Vagina (tissue), 2 donors: Measurements from ENCODE around the gene RGS19. TPM values are rescaled to one million over a fixed set of nuclear protein-coding genes. Genes with fewer than 3 reads are reported as not detected.

Source experiments
- DNase-seq, 2 donors: peaks; one replicate each; pipeline ENCODE4 v3.0.0-alpha.2; 2017; ENCODE audit errors: extremely low spot score in 2 of 2
- H3K27ac ChIP-seq: fragments of 200-600 bp; sonication (generic); one replicate; pipeline ENCODE4 v1.5.1; 2019
- H3K27me3 ChIP-seq: fragments of 200-600 bp; sonication (generic); one replicate; pipeline ENCODE4 v1.5.1; 2019
- H3K36me3 ChIP-seq, 2 donors: fragments of 200-600 bp; sonication (generic); one replicate each; pipeline ENCODE4 v1.5.1; 2017 to 2019
- H3K4me1 ChIP-seq: fragments of 200-600 bp; sonication (generic); one replicate; pipeline ENCODE4 v1.5.1; 2019
- H3K4me3 ChIP-seq, 2 donors: fragments of 200-600 bp; sonication (generic); 1 replicate in 1 of 2; 2 replicates in 1 of 2; pipeline ENCODE4 v1.5.1; 2016 to 2019
- H3K9me3 ChIP-seq: fragments of 200-600 bp; sonication (generic); one replicate; pipeline ENCODE4 v1.5.1; 2019
- CTCF ChIP-seq, 3 experiments: fragments of 450-650 bp in 2 of 3; fragments of 200-600 bp in 1 of 3; sonication (generic) in 1 of 3; IDR thresholded peaks; one replicate each; pipeline ENCODE4 v1.5.1; 2017 to 2019; ENCODE audit warnings: antibody characterized with exemption in 3 of 3, mild to moderate bottlenecking in 2 of 3, moderate library complexity in 2 of 3
- POLR2A ChIP-seq, 2 donors: fragments of 450-650 bp; IDR thresholded peaks; one replicate each; pipeline ENCODE4 v1.6.1; 2017; ENCODE audit warnings: antibody characterized with exemption in 2 of 2, mild to moderate bottlenecking in 2 of 2, moderate library complexity in 2 of 2
- POLR2AphosphoS5 ChIP-seq, 2 donors: sonication (generic); formaldehyde crosslinking; IDR thresholded peaks; one replicate each; pipeline ENCODE4 v1.9.0; 2017; ENCODE audit warnings: antibody characterized with exemption in 2 of 2, mild to moderate bottlenecking in 2 of 2, low read depth in 1 of 2; ENCODE audit not compliant: insufficient read depth in 1 of 2
- intact Hi-C: fragments of 100-400 bp; cut with DNase I; formaldehyde crosslinking; loops from one replicate; pipeline ENCODE4 v1.15.1; 2023
- total RNA-seq: library from RNA; depleted of rRNA; stranded (reverse); fragments of >200 nt; gene quantifications from one replicate; pipeline ENCODE4 v1.2.3, GENCODE V29; 2016

RGS19 gene
- total RNA-seq, 1 donor from 2014 or later = 20.6 TPM

- H3K27ac ChIP-seq = no peak overlapping the region
- TF ChIP-seq CTCF (IDR thresholded peaks at IDR 0.05) (peak; percentile 12 to 61 (median 51)), POLR2A (IDR thresholded peaks at IDR 0.05) (no peak)
- H3K4me1 ChIP-seq = peaks cover 27% of the 10 kb centered on the region
Observed at GRCh38 chr20:64083378-64083803, 4.1 kb upstream of the RGS19 start.

GRCh38 chr20:64082820-64083377, 3.6 kb upstream of the RGS19 start:
- intact Hi-C loops = no loop called here
- H3K27me3 ChIP-seq = no peaks in the 10 kb centered on the region
- no peaks in the 10 kb centered on the region for H3K9me3 ChIP-seq
- H3K27ac ChIP-seq = no peak overlapping the region
- peaks cover 32% of the 10 kb centered on the region for H3K4me1 ChIP-seq
- TF ChIP-seq POLR2AphosphoS5 (IDR thresholded peaks at IDR 0.05; ENCODE audit: insufficient read depth in 1 of 2, low read depth in 1 of 2) = no peak
- TF ChIP-seq POLR2A (IDR thresholded peaks at IDR 0.05) = no peak
- no peak for TF ChIP-seq CTCF (IDR thresholded peaks at IDR 0.05)
- DNase-seq = no peak
- H3K36me3 ChIP-seq = no peaks in the 10 kb centered on the region
- H3K4me3 ChIP-seq = peak overlapping the region; percentile 36 to 62

More at GRCh38 chr20:64083378-64083803, 4.1 kb upstream of the RGS19 start:
- Histone ChIP-seq H3K9me3 (no peaks in the 10 kb centered on the region), H3K36me3 (no peaks in the 10 kb centered on the region), H3K27me3 (no peaks in the 10 kb centered on the region), H3K4me3 (peak overlapping the region; percentile 36 to 62)
- no peak for DNase-seq
- intact Hi-C loops = no loop called here

- TF ChIP-seq POLR2AphosphoS5 (IDR thresholded peaks at IDR 0.05; ENCODE audit: insufficient read depth in 1 of 2, low read depth in 1 of 2) (no peak), POLR2A (IDR thresholded peaks at IDR 0.05) (no peak), CTCF (IDR thresholded peaks at IDR 0.05) (no peak)
- H3K9me3 ChIP-seq = no peaks in the 10 kb centered on the region
- no peak for DNase-seq
- intact Hi-C loops = no loop called here
- no peaks in the 10 kb centered on the region for H3K27me3 ChIP-seq
- H3K4me3 ChIP-seq = no peak overlapping the region
- H3K27ac ChIP-seq = no peak overlapping the region
- peaks cover 39% of the 10 kb centered on the region for H3K4me1 ChIP-seq
- no peaks in the 10 kb centered on the region for H3K36me3 ChIP-seq
Observed at GRCh38 chr20:64082126-64082731, 2.9 kb upstream of the RGS19 start.

GRCh38 chr20:64081624-64081964, 2.3 kb upstream of the RGS19 start:
- DNase-seq = no peak
- Histone ChIP-seq H3K27me3 (no peaks in the 10 kb centered on the region), H3K9me3 (no peaks in the 10 kb centered on the region), H3K36me3 (no peaks in the 10 kb centered on the region), H3K4me3 (no peak overlapping the region), H3K27ac (no peak overlapping the region), H3K4me1 (peaks cover 39% of the 10 kb centered on the region)
- intact Hi-C loops = no loop called here
- TF ChIP-seq CTCF (IDR thresholded peaks at IDR 0.05) (no peak), POLR2A (IDR thresholded peaks at IDR 0.05) (no peak), POLR2AphosphoS5 (IDR thresholded peaks at IDR 0.05; ENCODE audit: insufficient read depth in 1 of 2, low read depth in 1 of 2) (no peak)

GRCh38 chr20:64080813-64081623, 1.7 kb upstream of the RGS19 start:
- no peak for DNase-seq
- Histone ChIP-seq H3K27me3 (no peaks in the 10 kb centered on the region), H3K4me1 (peaks cover 39% of the 10 kb centered on the region), H3K27ac (peak overlapping the region; percentile 78), H3K4me3 (peak overlapping the region; percentile 65 to 87), H3K36me3 (no peaks in the 10 kb centered on the region), H3K9me3 (no peaks in the 10 kb centered on the region)
- intact Hi-C loops = no loop called here
- TF ChIP-seq POLR2AphosphoS5 (IDR thresholded peaks at IDR 0.05; ENCODE audit: insufficient read depth in 1 of 2, low read depth in 1 of 2) (no peak), CTCF (IDR thresholded peaks at IDR 0.05) (no peak), POLR2A (IDR thresholded peaks at IDR 0.05) (no peak)
